SH-SY5Y (cell line): ENCODE measurements around the gene ST8SIA5.

Source experiments
- GATA2 ChIP-seq: IDR thresholded peaks from 2 replicates; pipeline ENCODE4 v1.6.1; 2011; ENCODE audit warnings: mild to moderate bottlenecking, low read depth, low read length
- GATA3 ChIP-seq: IDR thresholded peaks from 2 replicates; pipeline ENCODE4 v1.6.1; 2011; ENCODE audit warnings: low read depth, mild to moderate bottlenecking, low read length, moderate library complexity

- TF ChIP-seq GATA2 (no peak), GATA3 (no peak)
Measured at GRCh38 chr18:46704816-46705215, 52.0 kb downstream of the ST8SIA5 start.
